DND-41 (cell line): Measurements from ENCODE around the gene RETSAT.

ENCODE experiments used
- EZH2 ChIP-seq: IDR thresholded peaks from 3 replicates; pipeline ENCODE4 v1.6.1; 2012; ENCODE audit warnings: borderline replicate concordance, low read depth, mild to moderate bottlenecking, moderate library complexity, low read length, inconsistent platforms; ENCODE audit not compliant: severe bottlenecking
- TF ChIP-seq, protein P1 (sequence below): IDR thresholded peaks from 2 replicates; pipeline ENCODE4 v1.5.1; 2012; ENCODE audit warnings: borderline replicate concordance, low read length, moderate library complexity, mild to moderate bottlenecking; ENCODE audit not compliant: poor library complexity, severe bottlenecking; ENCODE audit errors: extremely low read depth

DNA sequence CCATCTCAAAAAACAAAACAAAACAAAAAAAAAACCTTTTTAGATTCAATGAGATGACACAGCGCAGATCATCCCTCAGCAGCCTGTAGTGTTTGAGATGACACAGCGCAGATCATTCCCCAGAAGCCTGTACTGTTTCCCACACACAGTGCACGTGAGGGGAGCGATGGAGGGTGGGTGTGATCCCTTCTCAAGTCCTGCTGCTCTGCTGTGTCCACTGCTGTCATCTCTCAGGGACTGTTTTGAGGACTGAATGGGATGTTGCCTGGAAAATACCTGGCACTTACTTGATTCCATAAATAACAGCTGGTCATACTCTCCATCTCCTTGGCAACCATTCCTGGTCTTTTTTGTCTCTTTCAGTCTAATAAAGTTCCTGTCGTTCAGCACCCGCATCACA, 52.2 kb downstream of the RETSAT start:
- TF ChIP-seq, protein P1, sequence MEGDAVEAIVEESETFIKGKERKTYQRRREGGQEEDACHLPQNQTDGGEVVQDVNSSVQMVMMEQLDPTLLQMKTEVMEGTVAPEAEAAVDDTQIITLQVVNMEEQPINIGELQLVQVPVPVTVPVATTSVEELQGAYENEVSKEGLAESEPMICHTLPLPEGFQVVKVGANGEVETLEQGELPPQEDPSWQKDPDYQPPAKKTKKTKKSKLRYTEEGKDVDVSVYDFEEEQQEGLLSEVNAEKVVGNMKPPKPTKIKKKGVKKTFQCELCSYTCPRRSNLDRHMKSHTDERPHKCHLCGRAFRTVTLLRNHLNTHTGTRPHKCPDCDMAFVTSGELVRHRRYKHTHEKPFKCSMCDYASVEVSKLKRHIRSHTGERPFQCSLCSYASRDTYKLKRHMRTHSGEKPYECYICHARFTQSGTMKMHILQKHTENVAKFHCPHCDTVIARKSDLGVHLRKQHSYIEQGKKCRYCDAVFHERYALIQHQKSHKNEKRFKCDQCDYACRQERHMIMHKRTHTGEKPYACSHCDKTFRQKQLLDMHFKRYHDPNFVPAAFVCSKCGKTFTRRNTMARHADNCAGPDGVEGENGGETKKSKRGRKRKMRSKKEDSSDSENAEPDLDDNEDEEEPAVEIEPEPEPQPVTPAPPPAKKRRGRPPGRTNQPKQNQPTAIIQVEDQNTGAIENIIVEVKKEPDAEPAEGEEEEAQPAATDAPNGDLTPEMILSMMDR = no peak
- TF ChIP-seq EZH2 = no peak
